NCI-H526 (cell line): ENCODE measurements around the gene AKAP10.
"Not testable (repeated sequence)": the region's sequence is repeated elsewhere in the genome, so short reads cannot be mapped to it uniquely, and the experiment has no call there.

Source experiments
- DNase-seq, 2 experiments: peaks; one replicate each; lab custom pipeline; 2025; lab: John Stamatoyannopoulos, UW

Gene AKAP10

DNA sequence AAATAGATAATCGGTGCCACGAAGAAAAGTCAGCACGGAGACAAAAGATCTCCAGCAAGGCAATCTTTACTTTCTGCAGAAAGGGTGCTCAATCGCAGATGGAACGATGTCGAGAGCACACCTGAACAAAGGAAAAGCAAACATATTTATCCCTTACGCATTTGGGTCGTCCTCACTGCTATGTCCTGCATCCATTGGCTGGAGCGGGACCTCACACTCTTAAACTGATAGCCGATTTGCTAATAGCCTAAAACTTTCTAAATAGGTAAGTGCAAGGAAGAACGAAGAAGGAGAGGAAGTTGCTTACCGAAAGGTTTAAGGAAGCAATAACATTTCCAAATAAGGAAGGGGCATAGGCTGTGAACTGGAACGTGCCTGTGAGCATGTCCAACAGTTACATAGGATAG lies 1.2 kb upstream of the AKAP10 start:
- no peak for DNase-seq

- DNase-seq: no peak
Measured at GRCh38 chr17:19978209-19978802, 678 bp upstream of the AKAP10 start.

- no peak for DNase-seq
Measured at GRCh38 chr17:19975601-19976000, 2.0 kb downstream of the AKAP10 start.

DNA sequence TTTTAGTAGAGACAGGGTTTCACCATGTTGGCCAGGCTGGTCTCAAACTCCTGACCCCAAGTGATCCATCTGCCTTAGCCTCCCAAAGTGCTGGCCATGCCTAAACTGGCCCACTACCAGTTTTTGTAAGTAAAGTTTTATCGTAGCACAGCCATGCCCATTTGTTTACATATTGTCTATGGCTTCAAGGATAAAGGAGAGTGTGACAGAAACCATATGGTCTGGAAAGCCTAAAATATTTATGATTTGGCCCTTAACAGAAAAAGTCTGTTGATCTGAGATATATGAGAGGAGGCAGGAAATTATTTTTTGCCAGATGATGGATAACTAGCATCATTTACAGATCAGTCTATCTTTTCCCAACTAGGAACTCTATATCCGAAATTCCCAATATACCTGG lies 4.5 kb downstream of the AKAP10 start:
- no peak for DNase-seq

DNA sequence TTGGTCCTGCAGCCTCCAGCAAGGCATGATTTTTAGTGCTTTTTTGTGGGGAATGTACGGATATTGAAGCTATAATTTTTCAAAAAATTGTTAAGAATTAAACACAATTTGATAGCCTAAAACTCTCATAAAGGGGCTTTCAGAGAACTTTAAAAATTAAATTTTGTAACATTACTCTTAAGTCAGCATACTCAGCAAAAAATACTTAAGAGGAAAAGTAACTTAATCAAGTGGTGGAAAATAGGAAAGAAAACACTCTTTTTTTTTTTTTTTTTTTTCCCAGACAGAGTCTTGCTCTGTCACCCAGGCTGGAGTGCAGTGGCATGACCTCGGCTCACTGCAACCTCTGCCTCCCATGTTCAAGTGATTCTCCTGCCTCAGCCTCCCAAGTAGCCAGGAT lies 14.7 kb downstream of the AKAP10 start:
- DNase-seq: not testable (repeated sequence)

- DNase-seq: no peak
Measured at GRCh38 chr17:19958023-19958422, 19.6 kb downstream of the AKAP10 start.

DNA sequence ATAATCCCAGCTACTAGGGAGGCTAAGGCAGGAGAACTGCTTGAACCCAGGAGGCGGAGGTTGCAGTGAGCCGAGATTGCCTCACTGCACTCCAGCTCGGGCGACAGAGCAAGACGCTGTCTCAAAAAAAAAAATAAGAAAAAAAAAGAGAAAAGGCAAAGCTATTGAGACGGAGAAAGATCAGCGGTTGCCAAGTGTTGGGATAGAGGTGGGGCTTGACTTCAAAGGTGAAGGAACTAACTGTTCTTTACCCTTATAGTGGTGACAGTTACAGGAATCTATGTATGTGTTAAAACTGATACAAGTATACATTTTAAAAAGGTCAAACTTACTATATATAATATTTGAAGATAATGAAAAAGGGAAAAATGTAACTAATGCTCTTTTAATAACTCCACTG lies 22.5 kb downstream of the AKAP10 start:
- no peak for DNase-seq

DNA sequence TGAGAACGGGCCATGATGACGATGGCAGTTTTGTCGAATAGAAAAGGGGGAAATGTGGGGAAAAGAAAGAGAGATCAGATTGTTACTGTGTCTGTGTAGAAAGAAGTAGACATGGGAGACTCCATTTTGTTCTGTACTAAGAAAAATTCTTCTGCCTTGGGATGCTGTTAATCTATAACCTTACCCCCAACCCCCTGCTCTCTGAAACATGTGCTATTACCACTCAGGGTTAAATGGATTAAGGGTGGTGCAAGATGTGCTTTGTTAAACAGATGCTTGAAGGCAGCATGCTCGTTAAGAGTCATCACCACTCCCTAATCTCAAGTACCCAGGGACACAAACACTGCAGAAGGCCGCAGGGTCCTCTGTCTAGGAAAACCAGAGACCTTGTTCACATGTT lies 26.2 kb downstream of the AKAP10 start:
- not testable (repeated sequence) for DNase-seq

DNA sequence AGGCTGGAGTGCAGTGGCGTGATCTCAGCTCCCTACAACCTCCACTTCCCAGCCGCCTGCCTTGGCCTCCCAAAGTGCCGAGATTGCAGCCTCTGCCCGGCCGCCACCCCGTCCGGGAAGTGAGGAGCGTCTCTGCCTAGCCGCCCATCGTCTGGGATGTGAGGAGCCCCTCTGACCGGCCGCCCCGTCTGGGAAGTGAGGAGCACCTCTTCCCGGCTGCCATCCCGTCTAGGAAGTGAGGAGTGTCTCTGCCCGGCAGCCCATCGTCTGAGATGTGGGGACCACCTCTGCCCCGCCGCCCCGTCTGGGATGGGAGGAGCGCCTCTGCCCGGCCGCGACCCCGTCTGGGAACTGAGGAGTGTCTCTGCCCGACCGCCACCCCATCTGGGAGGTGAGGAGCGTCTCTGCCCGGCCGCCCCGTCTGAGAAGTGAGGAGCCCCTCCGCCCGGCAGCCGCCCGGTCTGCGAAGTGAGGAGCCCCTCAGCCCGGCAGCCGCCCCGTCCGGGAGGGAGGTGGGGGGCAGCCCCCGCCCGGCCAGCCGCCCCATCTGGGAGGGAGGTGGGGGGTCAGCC lies 26.9 kb downstream of the AKAP10 start:
- not testable (repeated sequence) for DNase-seq

GRCh38 chr17:19948116-19948943 lies 29.3 kb downstream of the AKAP10 start:
- DNase-seq: no peak

- no peak for DNase-seq
Measured at GRCh38 chr17:19946921-19947320, 30.7 kb downstream of the AKAP10 start.

DNA sequence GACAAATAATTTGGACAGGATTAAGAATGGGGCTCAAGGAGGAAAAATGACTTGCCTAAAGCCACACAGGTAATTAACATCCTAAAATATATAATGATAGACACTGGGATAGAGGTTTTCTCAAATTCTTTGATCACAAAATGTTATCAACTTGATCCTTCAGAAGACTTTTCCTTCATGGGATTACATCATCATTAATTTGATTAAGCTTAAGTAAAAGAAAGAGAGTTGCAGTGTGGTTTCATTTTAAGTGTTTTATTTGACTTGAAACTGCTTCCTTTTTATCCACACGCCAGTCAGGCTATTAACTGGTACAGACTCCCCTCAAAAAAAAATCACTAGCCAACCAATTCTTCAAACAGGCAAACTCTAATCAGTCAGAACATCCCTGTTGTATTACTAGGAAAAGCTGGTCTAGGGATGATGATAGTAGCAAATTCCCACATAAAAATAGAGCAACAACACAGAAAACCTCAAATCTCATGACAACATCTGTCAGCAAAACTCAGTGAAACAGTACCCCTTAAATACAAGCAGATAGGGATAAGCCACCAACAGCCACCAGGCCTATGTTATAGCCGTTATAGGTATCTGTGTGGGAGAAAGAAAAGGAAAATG lies 32.5 kb downstream of the AKAP10 start:
- DNase-seq: no peak

- DNase-seq: no peak
Measured at GRCh38 chr17:19943599-19943998, 34.0 kb downstream of the AKAP10 start.

DNA sequence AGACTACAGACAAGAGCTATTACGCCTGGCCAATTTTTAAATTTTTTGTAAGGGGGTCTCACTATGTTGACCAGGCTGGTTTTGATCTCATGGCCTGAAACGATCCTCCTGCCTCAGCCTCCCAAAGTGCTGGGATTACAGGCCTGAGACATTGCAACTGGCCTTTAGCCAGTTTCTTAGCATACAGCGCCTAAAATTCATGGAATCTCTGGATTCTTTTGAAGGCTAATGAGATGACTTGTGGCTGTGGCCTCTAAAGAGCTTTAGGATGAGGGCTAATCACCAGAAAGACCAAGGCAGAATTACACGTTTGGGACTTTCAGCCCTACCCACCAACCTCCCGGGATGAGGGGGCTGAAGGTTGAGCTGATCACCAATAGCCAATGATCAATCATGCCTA lies 34.6 kb downstream of the AKAP10 start:
- no peak for DNase-seq

DNA sequence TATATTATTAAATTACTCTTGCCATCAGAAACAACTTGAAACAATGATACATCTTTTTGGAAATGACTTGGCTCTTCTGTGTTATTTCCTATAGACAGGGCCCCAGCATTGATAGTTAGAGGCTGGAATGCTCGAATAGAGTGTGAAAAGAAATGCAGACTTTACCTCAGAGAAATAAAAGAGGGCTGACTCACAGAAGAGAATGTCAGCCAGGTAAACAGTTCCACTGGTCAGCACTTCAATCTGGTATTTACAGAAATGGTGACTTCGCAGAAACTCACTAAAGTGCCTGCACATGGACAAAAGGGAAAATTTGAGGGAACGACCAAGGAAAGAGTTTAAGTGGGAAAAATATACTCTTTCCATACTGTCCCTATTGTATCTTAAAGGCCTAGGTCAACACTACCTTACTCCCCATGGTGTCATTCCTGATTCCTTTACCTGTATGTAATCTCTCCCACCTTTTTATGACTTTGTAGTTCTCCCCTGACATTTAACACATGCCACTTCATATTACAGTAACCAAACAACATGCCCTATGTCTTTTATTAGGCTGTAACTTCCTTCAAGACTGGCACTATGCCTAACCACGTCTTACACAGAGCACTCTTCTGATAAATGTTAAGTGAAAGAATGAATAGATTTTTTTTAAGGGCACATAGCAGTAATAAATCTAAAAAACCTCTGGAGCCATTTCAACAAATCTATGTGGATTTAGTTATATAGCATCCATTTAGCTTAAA lies 36.7 kb downstream of the AKAP10 start:
- DNase-seq: no peak

DNA sequence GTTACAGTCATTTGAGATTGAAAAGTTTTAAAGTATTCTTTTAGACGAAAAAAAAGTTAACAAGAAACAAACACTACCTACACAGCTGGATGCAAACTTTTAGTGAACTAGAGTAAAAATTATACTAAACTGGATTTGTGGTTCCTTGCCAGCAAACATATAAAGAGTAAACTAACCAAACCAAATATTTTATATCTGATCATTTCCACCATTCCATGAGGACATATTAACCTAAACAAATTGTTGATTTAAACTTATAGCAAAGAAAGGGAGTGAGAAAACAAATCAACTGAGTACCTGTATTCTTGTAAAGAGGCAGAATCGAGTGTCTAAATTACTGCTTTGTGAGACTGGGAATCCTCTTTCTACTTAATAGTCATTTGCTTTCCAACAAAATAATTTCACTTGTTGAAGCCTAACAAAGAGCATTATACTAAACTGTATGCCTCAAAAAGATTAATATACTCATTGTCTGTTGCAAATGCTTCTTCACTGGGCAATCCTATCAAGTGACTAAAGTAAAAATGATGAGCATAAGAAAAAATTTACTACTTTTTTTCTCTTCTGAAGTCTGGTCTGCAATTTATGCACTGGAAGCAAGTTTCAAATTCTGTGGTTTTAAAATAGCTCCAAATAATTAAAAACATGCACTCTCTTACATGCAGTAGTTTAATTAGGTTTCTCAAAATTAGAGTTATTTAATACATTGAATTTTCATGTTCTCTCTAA lies 37.5 kb downstream of the AKAP10 start:
- DNase-seq: no peak

DNA sequence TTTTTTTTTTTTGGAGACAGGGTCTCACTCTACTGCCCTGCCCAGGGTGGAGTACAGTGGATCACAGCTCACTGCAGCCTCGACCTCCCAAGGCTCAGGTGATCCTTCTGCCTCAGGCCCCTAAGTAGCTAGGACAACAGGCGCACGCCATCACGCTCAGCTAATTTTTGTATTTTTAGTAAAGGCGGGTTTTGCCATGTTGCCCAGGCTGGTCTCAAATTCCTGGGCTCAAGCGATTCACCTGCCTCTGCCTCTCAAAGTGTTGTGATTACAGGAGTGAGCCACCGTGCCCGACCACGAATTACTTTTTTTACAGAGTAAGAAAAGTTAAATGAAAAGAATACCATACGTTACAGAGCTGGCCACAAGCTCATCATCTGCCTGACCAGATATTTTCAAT lies 38.9 kb downstream of the AKAP10 start:
- no peak for DNase-seq

GRCh38 chr17:19937522-19937921 lies 40.1 kb downstream of the AKAP10 start:
- no peak for DNase-seq

DNA sequence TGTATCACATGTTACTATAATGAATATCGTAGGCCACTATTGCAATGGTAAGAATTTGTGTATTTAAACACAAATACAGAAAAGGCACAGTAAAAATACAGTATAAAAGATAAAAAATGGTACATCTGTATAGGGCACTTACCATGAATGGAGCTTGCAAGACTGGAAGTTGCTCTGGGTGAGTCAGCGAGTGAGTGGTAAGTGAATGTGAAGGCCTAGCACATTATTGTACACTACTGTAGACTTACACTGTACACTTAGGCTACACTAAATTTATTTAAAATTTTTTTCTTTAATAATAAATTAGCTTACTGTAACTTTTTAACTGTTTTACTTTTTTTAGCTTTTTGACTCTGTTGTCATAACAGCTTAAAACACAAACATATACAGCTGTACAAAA lies 42.5 kb downstream of the AKAP10 start:
- no peak for DNase-seq

DNA sequence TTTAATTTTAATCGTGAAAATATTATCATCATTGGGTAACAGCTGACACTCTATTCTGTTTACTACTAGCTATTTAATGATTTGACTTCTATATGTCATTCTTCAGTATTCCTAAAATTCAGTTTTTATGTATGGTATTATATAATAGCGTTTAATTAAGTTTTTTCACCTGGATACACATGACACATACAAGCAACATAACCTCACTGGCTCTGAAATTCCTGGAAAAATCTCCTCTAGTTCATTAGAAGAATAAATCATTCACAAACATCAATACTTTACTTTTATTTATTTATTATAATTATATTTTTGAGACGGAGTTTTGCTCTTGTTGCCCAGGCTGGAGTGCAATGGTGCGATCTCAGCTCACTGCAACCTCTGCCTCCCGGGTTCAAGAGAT lies 44.0 kb downstream of the AKAP10 start:
- DNase-seq: no peak

- no peak for DNase-seq
Measured at GRCh38 chr17:19933221-19933620, 44.4 kb downstream of the AKAP10 start.

GRCh38 chr17:19928299-19928698 lies 49.3 kb downstream of the AKAP10 start:
- DNase-seq: no peak
